B cell (primary cell): Measurements from ENCODE around the gene FIG4. TPM values are rescaled to one million over a fixed set of nuclear protein-coding genes. Genes with fewer than 3 reads are reported as not detected.

Experiments used
- ATAC-seq: fragments of 200-7000 bp; cut with Tn5 transposase; one replicate; pipeline ENCODE4 v1.10.0; 2021; ENCODE audit warnings: low read depth, mild to moderate bottlenecking, moderate number of reproducible peaks, moderate library complexity
- CTCF ChIA-PET: fragments of 350-600 bp; sonication (Branson Sonifier 250); formaldehyde crosslinking; loops from one replicate; lab custom pipeline; 2021; ENCODE audit warnings: antibody characterized with exemption, inconsistent platforms; lab: Charles Lee
- POLR2A ChIA-PET: fragments of 350-600 bp; sonication (Branson Sonifier 250); formaldehyde crosslinking; loops from one replicate; lab custom pipeline; 2021; ENCODE audit warnings: antibody characterized with exemption; lab: Charles Lee
- DNase-seq: peaks from one replicate; pipeline ENCODE4 v3.0.0; 2013
- H2AFZ ChIP-seq: 2 replicates; pipeline ENCODE4 v1.6.1; 2012; ENCODE audit warnings: mild to moderate bottlenecking, low read depth, low read length; ENCODE audit not compliant: insufficient read depth, poor library complexity, severe bottlenecking
- H3K27ac ChIP-seq, 2 donors: 1 replicate in 1 of 2; 2 replicates in 1 of 2; pipeline ENCODE4 v1.5.1; 2012 to 2013; ENCODE audit warnings: low read length in 2 of 2, mild to moderate bottlenecking in 2 of 2, moderate library complexity in 1 of 2
- H3K27me3 ChIP-seq, 4 experiments: fragments of 200-600 bp in 1 of 4; sonication (generic) in 1 of 4; replicated peaks in 1 of 4; 1 replicate in 2 of 4; 2 replicates in 2 of 4; pipeline versions ENCODE4 v1.6.1 to v1.7.0; 2013 to 2016; ENCODE audit warnings: low read length in 3 of 4, mild to moderate bottlenecking in 2 of 4, mixed read lengths in 1 of 4, moderate library complexity in 1 of 4; ENCODE audit not compliant: insufficient read depth in 4 of 4, control insufficient read depth in 3 of 4; ENCODE audit errors: control extremely low read depth in 1 of 4
- H3K36me3 ChIP-seq, 2 experiments: replicated peaks in 1 of 2; 1 replicate in 1 of 2; 2 replicates in 1 of 2; pipeline versions ENCODE4 v1.6.1 to v1.7.1; 2013; ENCODE audit warnings: low read length in 1 of 2; ENCODE audit not compliant: insufficient read depth in 2 of 2, control insufficient read depth in 1 of 2; ENCODE audit errors: control extremely low read depth in 1 of 2, extremely low read depth in 1 of 2
- H3K4me1 ChIP-seq, 2 donors: fragments of 200-600 bp in 1 of 2; sonication (generic) in 1 of 2; 1 replicate in 1 of 2; 2 replicates in 1 of 2; pipeline versions ENCODE4 v1.5.1 to v1.6.1; 2013 to 2017; ENCODE audit warnings: low read length in 2 of 2; ENCODE audit not compliant: control insufficient read depth in 2 of 2, insufficient read depth in 2 of 2
- H3K4me2 ChIP-seq: replicated peaks from 2 replicates; pipeline ENCODE3; 2012; ENCODE audit warnings: mild to moderate bottlenecking, low read depth, low read length; ENCODE audit not compliant: poor library complexity, severe bottlenecking
- H3K4me3 ChIP-seq, 5 experiments: fragments of 200-600 bp in 1 of 5; sonication (generic) in 1 of 5; 1 replicate in 3 of 5; 2 replicates in 2 of 5; pipeline versions ENCODE4 v1.5.1 to v1.7.0; 2011 to 2016; ENCODE audit warnings: low read length in 4 of 5, mild to moderate bottlenecking in 4 of 5, low read depth in 2 of 5, control low read depth in 1 of 5, moderate library complexity in 1 of 5; ENCODE audit not compliant: insufficient read depth in 1 of 5; ENCODE audit errors: control extremely low read depth in 1 of 5, extremely low read depth in 1 of 5
- H3K79me2 ChIP-seq: fragments of 200-600 bp; sonication (generic); one replicate; pipeline ENCODE4 v1.6.0; 2016; ENCODE audit warnings: low read length; ENCODE audit not compliant: control insufficient read depth, insufficient read depth
- H3K9ac ChIP-seq: fragments of 200-600 bp; sonication (generic); 2 replicates; pipeline ENCODE4 v1.6.1; 2017; ENCODE audit warnings: mild to moderate bottlenecking, low read length, moderate library complexity
- H3K9me3 ChIP-seq, 3 donors: one replicate each; pipeline versions ENCODE4 v1.6.1 to v1.7.1; 2013; ENCODE audit warnings: low read length in 2 of 3; ENCODE audit not compliant: control insufficient read depth in 2 of 3, insufficient read depth in 1 of 3; ENCODE audit errors: control extremely low read depth in 1 of 3
- H4K20me1 ChIP-seq: 2 replicates; pipeline ENCODE4 v1.6.0; 2012; ENCODE audit warnings: mild to moderate bottlenecking, low read length; ENCODE audit not compliant: insufficient read depth, control insufficient read depth, poor library complexity, severe bottlenecking
- H3K27ac Mint-ChIP-seq: one replicate; pipeline ENCODE4 v1.8.0; 2021; ENCODE audit warnings: mixed read lengths
- H3K27me3 Mint-ChIP-seq: one replicate; pipeline ENCODE4 v1.8.0; 2021; ENCODE audit warnings: mixed read lengths
- H3K4me1 Mint-ChIP-seq: one replicate; pipeline ENCODE4 v1.8.0; 2021; ENCODE audit warnings: mixed read lengths
- H3K4me3 Mint-ChIP-seq: one replicate; pipeline ENCODE4 v1.8.0; 2021; ENCODE audit warnings: mixed read lengths
- H3K9me3 Mint-ChIP-seq: one replicate; pipeline ENCODE4 v1.8.0; 2022; ENCODE audit warnings: mixed read lengths; ENCODE audit not compliant: insufficient read depth
- CTCF ChIP-seq: fragments of 200-600 bp; IDR thresholded peaks from one replicate; pipeline ENCODE4 v1.8.0; 2022; ENCODE audit warnings: antibody characterized with exemption, mild to moderate bottlenecking
- EZH2 ChIP-seq: IDR thresholded peaks from 2 replicates; pipeline ENCODE4 v1.6.1; 2012; ENCODE audit warnings: borderline replicate concordance, low read depth, mild to moderate bottlenecking, moderate library complexity, low read length; ENCODE audit not compliant: insufficient read depth, poor library complexity, severe bottlenecking
- WGBS: methylation state at CpG from one replicate; pipeline ENCODE4 v1.1.5; 2013; ENCODE audit warnings: missing lambda C conversion rate; ENCODE audit not compliant: insufficient coverage; 5-methylcytosine and 5-hydroxymethylcytosine counted together
- intact Hi-C: fragments of 100-400 bp; cut with micrococcal nuclease; formaldehyde crosslinking; loops from one replicate; pipeline ENCODE4 v1.10.0; 2022
- polyA plus RNA-seq: library from polyadenylated mRNA; depleted of rRNA; stranded (reverse); fragments of >200 nt; gene quantifications from 2 replicates; pipeline ENCODE4 v1.2.3, GENCODE V29; 2012
- total RNA-seq, 2 donors: library from RNA; stranded (reverse); fragments of 120-200 nt in 1 of 2; gene quantifications; 1 replicate in 1 of 2; 2 replicates in 1 of 2; pipeline versions ENCODE4 v1.2.3 to v1.2.4, GENCODE V29; 2013 to 2022

The FIG4 gene
- total and polyA plus RNA-seq, 2 donors (not counting 1 experiment from before 2014, with no cell fraction given), result 28.2 to 31.5 TPM

GRCh38 chr6:109853426-109853825, 162.3 kb downstream of the FIG4 start:
- ChIA-PET POLR2A (no interaction called here), CTCF (no interaction called here)
- H3K4me1 Mint-ChIP-seq, result peaks cover 3% of the 10 kb centered on the region
- ATAC-seq (no peak), DNase-seq (no peak)
- Histone ChIP-seq H3K9ac (no peak overlapping the region), H3K27me3 (no peaks in the 10 kb centered on the region), H3K27ac (no peak overlapping the region), H2AFZ (no peak overlapping the region), H3K4me2 (no peak overlapping the region), H3K79me2 (no peaks in the 10 kb centered on the region), H3K9me3 (peaks cover 0 to 4% (median 0%) of the 10 kb centered on the region in 3 donors), H3K4me1 (no peaks in the 10 kb centered on the region), H3K4me3 (no peak overlapping the region), H3K36me3 (no peaks in the 10 kb centered on the region), H4K20me1 (no peaks in the 10 kb centered on the region)
- no peak overlapping the region for H3K27ac Mint-ChIP-seq
- TF ChIP-seq EZH2 (no peak), CTCF (no peak)
- H3K4me3 Mint-ChIP-seq, result no peak overlapping the region
- intact Hi-C loops, result no loop called here
- no peaks in the 10 kb centered on the region for H3K27me3 Mint-ChIP-seq
- H3K9me3 Mint-ChIP-seq, result peaks cover 6% of the 10 kb centered on the region
- WGBS, result 82% methylated on average over 1 of the region's 1 CpG

DNA sequence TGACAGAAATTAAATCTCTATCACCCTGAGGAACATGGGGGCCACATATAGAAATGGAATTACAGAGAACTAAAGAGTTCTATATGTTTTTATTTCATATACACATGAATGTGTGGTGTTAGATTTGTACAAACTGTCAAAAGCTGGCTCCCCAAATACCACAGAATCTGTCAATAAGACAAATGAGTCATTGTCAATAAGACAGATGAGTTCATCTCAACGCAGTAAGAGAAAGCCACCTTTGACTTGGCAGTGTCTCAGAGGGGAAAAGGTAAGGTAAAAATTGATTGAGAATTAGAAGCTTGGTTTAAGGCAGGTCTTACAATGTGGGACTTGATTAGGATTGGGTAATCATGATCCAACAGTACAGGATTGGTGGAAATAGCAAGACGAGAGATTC, 162.9 kb downstream of the FIG4 start:
- no peaks in the 10 kb centered on the region for H4K20me1 ChIP-seq
- H3K27ac ChIP-seq, result no peak overlapping the region
- H3K4me1 ChIP-seq, result no peaks in the 10 kb centered on the region
- intact Hi-C loops, result no loop called here
- H3K4me2 ChIP-seq, result no peak overlapping the region
- ChIA-PET POLR2A (no interaction called here), CTCF (no interaction called here)
- no peak overlapping the region for H2AFZ ChIP-seq
- H3K4me3 ChIP-seq, result no peak overlapping the region
- no peak overlapping the region for H3K9ac ChIP-seq
- TF ChIP-seq CTCF, result no peak
- no peak for TF ChIP-seq EZH2
- H3K79me2 ChIP-seq, result no peaks in the 10 kb centered on the region
- DNase-seq (no peak), ATAC-seq (no peak)
- Mint-ChIP-seq H3K27me3 (no peaks in the 10 kb centered on the region), H3K9me3 (peaks cover 2% of the 10 kb centered on the region), H3K27ac (no peak overlapping the region), H3K4me1 (peaks cover 3% of the 10 kb centered on the region), H3K4me3 (no peak overlapping the region)
- no peaks in the 10 kb centered on the region for H3K27me3 ChIP-seq
- H3K9me3 ChIP-seq, result no peaks in the 10 kb centered on the region
- H3K36me3 ChIP-seq, result no peaks in the 10 kb centered on the region
- WGBS, result 100% methylated on average over 1 of the region's 2 CpGs
